PC-9 (cell line): ENCODE measurements around the gene CCNB1IP1. TPM values are rescaled to one million over a fixed set of nuclear protein-coding genes. Genes with fewer than 3 reads are reported as not detected.
A peak's percentile ranks its signal among the peaks of the same experiment; 100 is the strongest.
"Not testable (repeated sequence)": the region's sequence is repeated elsewhere in the genome, so short reads cannot be mapped to it uniquely, and the experiment has no call there.

ENCODE experiments used
- BruUV-seq: library from RNA; stranded (reverse); fragments of 400-500 nt; replicated peaks from 2 replicates; lab custom pipeline; 2021; lab: Mats Ljungman, UMichigan
- CTCF ChIA-PET: fragments of 300-600 bp; sonication (Branson Sonifier 250); formaldehyde crosslinking; loops from one replicate; lab custom pipeline; 2022; ENCODE audit warnings: antibody characterized with exemption; lab: Charles Lee
- POLR2A ChIA-PET: fragments of 300-600 bp; sonication (Branson Sonifier 250); formaldehyde crosslinking; loops from one replicate; lab custom pipeline; 2022; ENCODE audit warnings: antibody characterized with exemption; ENCODE audit not compliant: unreplicated experiment; lab: Charles Lee
- DNase-seq, 2 experiments: peaks; one replicate each; pipeline versions ENCODE4 v3.0.0 to v3.0.0-alpha.2; 2015 to 2022; ENCODE audit warnings: mixed read lengths in 1 of 2
- H2AFZ ChIP-seq: fragments of 200-600 bp; sonication (generic); 2 replicates; pipeline ENCODE4 v1.8.1; 2017; ENCODE audit warnings: antibody characterized with exemption
- H3F3A ChIP-seq: fragments of 200-600 bp; sonication (generic); 2 replicates; pipeline ENCODE4 v1.8.1; 2017; ENCODE audit warnings: antibody characterized with exemption, mild to moderate bottlenecking, low read depth; ENCODE audit not compliant: insufficient read depth
- H3K27ac ChIP-seq: fragments of 200-600 bp; sonication (generic); 2 replicates; pipeline ENCODE4 v1.6.1; 2016; ENCODE audit warnings: mixed run types
- H3K27me3 ChIP-seq: fragments of 200-600 bp; sonication (generic); 2 replicates; pipeline ENCODE4 v1.6.1; 2016; ENCODE audit warnings: low read depth, mixed run types; ENCODE audit not compliant: insufficient read depth
- H3K36me3 ChIP-seq: fragments of 200-600 bp; sonication (generic); 2 replicates; pipeline ENCODE4 v1.6.1; 2016; ENCODE audit warnings: low read depth, mixed run types
- H3K4me1 ChIP-seq: fragments of 200-600 bp; sonication (generic); replicated peaks from 2 replicates; pipeline ENCODE4 v1.6.1; 2016; ENCODE audit warnings: mixed run types; ENCODE audit not compliant: insufficient read depth
- H3K4me2 ChIP-seq: fragments of 200-600 bp; sonication (generic); 2 replicates; pipeline ENCODE4 v1.6.1; 2017; ENCODE audit warnings: mixed run types
- H3K4me3 ChIP-seq: fragments of 200-600 bp; sonication (generic); 2 replicates; pipeline ENCODE4 v1.6.1; 2016; ENCODE audit warnings: mixed run types
- H3K79me2 ChIP-seq: fragments of 200-600 bp; sonication (generic); 2 replicates; pipeline ENCODE4 v1.6.1; 2017; ENCODE audit warnings: low read depth, mixed run types
- H3K9me2 ChIP-seq: fragments of 200-600 bp; sonication (generic); 2 replicates; pipeline ENCODE4 v1.8.1; 2017; ENCODE audit warnings: mild to moderate bottlenecking; ENCODE audit not compliant: insufficient read depth
- H3K9me3 ChIP-seq: fragments of 200-600 bp; sonication (generic); 2 replicates; pipeline ENCODE4 v1.8.1; 2016; ENCODE audit warnings: low read depth; ENCODE audit not compliant: insufficient read depth
- H4K20me1 ChIP-seq: fragments of 200-600 bp; sonication (generic); 2 replicates; pipeline ENCODE4 v1.8.1; 2017; ENCODE audit not compliant: insufficient read depth
- CTCF ChIP-seq: fragments of 200-600 bp; sonication (generic); conservative IDR thresholded peaks from 2 replicates; pipeline ENCODE4 v1.6.1; 2017; ENCODE audit warnings: mixed run types, antibody characterized with exemption, mild to moderate bottlenecking, moderate library complexity
- EZH2 ChIP-seq: fragments of 200-600 bp; sonication (generic); IDR thresholded peaks from 2 replicates; pipeline ENCODE4 v1.8.0; 2017; ENCODE audit warnings: antibody characterized with exemption, low read depth
- intact Hi-C: fragments of 100-400 bp; cut with micrococcal nuclease; formaldehyde crosslinking; loops from one replicate; pipeline ENCODE4 v1.10.0; 2022; ENCODE audit not compliant: unreplicated experiment
- total RNA-seq: library from RNA; stranded (reverse); gene quantifications from 2 replicates; pipeline ENCODE4 v1.2.3, GENCODE V29; 2021

Gene CCNB1IP1
- total RNA-seq, 1 experiment from 2014 or later: 30.8 TPM

DNA sequence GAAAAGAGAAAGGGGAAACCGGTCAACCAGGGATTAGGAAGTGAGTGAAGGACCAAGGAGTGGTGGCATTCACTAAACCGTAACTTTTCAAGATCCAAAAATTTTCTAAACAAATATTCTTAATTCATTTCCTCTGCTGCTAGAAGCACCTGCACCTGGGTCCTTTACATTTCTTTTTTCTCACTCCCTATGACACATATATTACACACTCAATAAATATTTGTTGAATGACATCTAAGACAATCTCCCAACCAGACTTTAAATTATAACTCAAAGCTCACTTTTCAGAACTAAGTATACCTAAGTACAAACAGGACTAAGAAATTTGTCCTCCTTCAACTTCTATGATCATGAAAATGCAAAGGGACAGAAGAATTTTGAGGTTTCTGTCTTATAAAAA is 38.4 kb downstream of the CCNB1IP1 start:
- BruUV-seq: no TSS peak
- H3K27me3 ChIP-seq: no peaks in the 10 kb centered on the region
- H3K27ac ChIP-seq: peak overlapping the region; percentile 19; the same call in 1 of the 2 replicates
- no peaks in the 10 kb centered on the region for H3F3A ChIP-seq
- no peak overlapping the region for H3K4me3 ChIP-seq
- TF ChIP-seq EZH2: no peak
- no peak for TF ChIP-seq CTCF
- no peaks in the 10 kb centered on the region for H3K79me2 ChIP-seq
- H4K20me1 ChIP-seq: no peaks in the 10 kb centered on the region
- CTCF ChIA-PET: no interaction called here
- H3K9me2 ChIP-seq: no peaks in the 10 kb centered on the region
- H2AFZ ChIP-seq: no peak overlapping the region
- H3K36me3 ChIP-seq: no peaks in the 10 kb centered on the region
- H3K4me2 ChIP-seq: no peak overlapping the region
- intact Hi-C loops: no loop called here
- no peaks in the 10 kb centered on the region for H3K9me3 ChIP-seq
- H3K4me1 ChIP-seq: no peaks in the 10 kb centered on the region
- no peak for DNase-seq
- POLR2A ChIA-PET: no interaction called here

DNA sequence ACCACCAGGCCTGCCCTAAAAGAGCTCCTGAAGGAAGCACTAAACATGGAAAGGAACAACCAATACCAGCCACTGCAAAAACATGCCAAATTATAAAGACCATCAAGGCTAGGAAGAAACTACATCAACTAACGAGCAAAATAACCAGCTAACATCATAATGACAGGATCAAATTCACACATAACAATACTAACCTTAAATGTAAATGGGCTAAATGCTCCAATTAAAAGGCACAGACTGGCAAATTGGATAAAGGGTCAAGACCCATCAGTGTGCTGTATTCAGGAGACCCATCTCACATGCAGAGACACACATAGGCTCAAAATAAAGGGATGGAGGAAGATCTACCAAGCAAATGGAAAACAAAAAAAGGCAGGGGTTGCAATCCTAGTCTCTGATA is 51.1 kb downstream of the CCNB1IP1 start:
- CTCF ChIA-PET, H3K27me3 ChIP-seq, H3K4me1 ChIP-seq, H3K36me3 ChIP-seq, H2AFZ ChIP-seq, H3K27ac ChIP-seq, H3F3A ChIP-seq, intact Hi-C loops, H3K4me2 ChIP-seq, POLR2A ChIA-PET, H3K9me2 ChIP-seq, H3K9me3 ChIP-seq, H3K4me3 ChIP-seq, DNase-seq, H4K20me1 ChIP-seq, H3K79me2 ChIP-seq, BruUV-seq: not testable (repeated sequence)

GRCh38 chr14:20280265-20280664 is 52.8 kb downstream of the CCNB1IP1 start:
- H3K27me3 ChIP-seq, POLR2A ChIA-PET, H3K9me3 ChIP-seq, H2AFZ ChIP-seq, H3K9me2 ChIP-seq, H3K79me2 ChIP-seq, H3K4me1 ChIP-seq, H3K4me3 ChIP-seq, H4K20me1 ChIP-seq, H3K36me3 ChIP-seq, H3F3A ChIP-seq, intact Hi-C loops, BruUV-seq, CTCF ChIA-PET, H3K27ac ChIP-seq, H3K4me2 ChIP-seq: not testable (repeated sequence)
- peak in 1 of 2 experiments; percentile 29 for DNase-seq

GRCh38 chr14:20278414-20278813 is 54.7 kb downstream of the CCNB1IP1 start:
- no TSS peak for BruUV-seq
- Histone ChIP-seq H3K9me3 (no peaks in the 10 kb centered on the region), H3K27ac (no peak overlapping the region), H3K4me2 (no peak overlapping the region), H2AFZ (no peak overlapping the region), H3F3A (no peaks in the 10 kb centered on the region), H3K36me3 (no peaks in the 10 kb centered on the region), H4K20me1 (no peaks in the 10 kb centered on the region), H3K79me2 (no peaks in the 10 kb centered on the region), H3K4me1 (no peaks in the 10 kb centered on the region), H3K9me2 (no peaks in the 10 kb centered on the region), H3K4me3 (no peak overlapping the region), H3K27me3 (no peaks in the 10 kb centered on the region)
- DNase-seq: no peak
- intact Hi-C loops: no loop called here
- TF ChIP-seq EZH2 (no peak), CTCF (no peak)
- ChIA-PET CTCF (no interaction called here), POLR2A (interaction anchor here (0.7 kb wide), 1 partner anchor 64 kb away, joined by 6 read pairs; no protein-coding TSS in a partner anchor)
